Stimulated activated CD4-positive, alpha-beta T cell treated with anti-CD3 and anti-CD28 coated beads, Interleukin-4, amount 100 ng/mL, for 4 hours (primary cell): ENCODE results near the gene ST3GAL4.
"Not testable (repeated sequence)": the region's sequence is repeated elsewhere in the genome, so short reads cannot be mapped to it uniquely, and the experiment has no call there.

ENCODE experiments used
- DNase-seq, 2 experiments: peaks; one replicate each; pipeline ENCODE4 v3.0.0-alpha.2; 2020

ST3GAL4 gene

DNA sequence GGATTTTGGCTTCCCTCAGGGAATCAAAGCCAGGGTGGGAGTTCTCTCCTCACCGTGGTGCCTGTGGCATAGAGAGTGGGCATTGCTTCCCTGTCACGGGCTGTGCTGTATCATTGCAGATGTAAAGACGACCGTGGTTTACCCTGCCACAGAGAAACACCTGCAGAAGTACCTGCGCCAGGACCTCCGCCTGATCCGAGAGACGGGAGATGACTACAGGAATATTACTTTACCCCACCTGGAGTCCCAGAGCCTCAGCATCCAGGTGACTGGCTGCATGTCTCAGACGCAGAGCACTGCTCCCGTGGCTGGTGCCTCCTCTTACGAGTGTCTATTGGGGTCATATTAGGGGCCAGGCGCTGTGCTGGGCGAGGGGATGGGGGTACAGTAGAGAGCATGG, 24.2 kb upstream of the ST3GAL4 start:
- DNase-seq, result no peak

GRCh38 chr11:126332221-126332711, 23.2 kb upstream of the ST3GAL4 start:
- DNase-seq, result no peak

GRCh38 chr11:126333142-126333541, 22.3 kb upstream of the ST3GAL4 start:
- DNase-seq, result no peak

DNA sequence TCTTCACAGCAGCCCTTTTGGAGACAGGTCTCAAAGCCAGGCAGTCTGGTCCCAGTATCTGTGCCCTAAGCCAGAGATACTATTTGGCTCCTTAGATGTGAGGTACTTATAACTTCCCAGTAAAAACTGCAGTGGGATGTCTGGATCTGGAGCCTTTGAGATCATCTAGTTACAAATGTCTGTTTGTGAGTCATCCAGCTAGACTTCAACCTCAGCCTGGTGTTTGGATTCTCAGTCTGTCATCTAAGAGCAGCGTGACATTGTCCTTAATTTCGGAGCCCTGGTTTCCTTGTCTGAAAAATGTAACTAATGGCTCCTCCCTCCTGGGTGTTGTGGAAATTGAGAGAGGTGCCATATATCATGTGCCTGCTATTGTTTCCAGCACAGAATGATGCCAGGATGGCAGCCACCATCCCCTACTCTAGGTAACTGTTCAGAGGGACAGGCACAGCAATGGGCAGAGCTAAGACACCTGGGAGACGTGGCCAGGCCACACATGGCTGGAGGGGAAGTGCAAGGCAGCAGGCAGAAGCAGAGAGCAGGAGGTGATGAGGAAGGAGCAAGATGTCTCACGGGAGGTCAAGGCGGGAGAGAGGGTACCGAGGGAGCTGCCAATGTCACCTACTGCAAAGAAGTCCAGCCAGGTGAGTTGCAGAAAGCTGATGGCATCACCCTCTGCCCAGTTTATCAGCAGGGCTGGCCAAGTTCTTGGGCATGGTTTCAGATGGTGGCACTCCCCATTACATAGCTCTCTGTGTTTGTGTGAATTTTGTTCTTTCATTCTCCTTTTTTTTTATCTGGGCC, 20.6 kb upstream of the ST3GAL4 start:
- no peak for DNase-seq

DNA sequence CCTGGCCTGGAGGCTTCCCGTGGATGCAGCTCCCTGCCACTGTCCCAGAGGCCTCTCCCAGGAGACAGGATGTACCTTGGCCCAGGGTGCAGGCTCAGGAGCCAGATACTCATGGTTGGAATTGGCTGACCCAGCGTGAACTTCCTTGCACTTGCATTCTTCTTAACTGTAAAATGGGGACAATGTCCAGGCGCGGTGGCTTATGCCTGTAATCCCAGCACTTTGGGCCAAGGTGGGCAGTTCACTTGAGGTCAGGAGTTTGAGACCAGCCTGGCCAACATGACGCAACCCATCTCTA, 20.1 kb upstream of the ST3GAL4 start:
- DNase-seq, result no peak

DNA sequence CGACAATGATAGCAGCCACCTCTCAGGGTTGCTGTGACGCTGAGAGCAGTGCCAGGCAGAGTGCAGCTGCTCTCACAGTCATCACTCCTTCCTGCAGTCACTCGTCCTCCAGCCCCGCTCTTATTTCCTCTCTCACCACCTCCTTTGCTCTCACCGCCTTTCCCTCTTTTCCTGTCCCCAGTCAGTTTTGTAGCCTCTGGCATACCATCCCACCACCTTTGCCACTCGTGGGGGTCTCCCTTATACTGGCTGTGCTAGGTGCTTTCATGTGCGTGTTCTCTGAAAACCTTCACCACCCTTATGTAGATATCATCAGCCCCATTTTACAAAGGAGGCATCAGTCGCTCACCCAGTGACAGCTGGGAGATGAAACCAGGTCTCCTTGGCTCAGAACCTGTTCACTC, 19.3 kb upstream of the ST3GAL4 start:
- DNase-seq, result no peak

- no peak for DNase-seq
Observed at GRCh38 chr11:126336671-126337101, 18.8 kb upstream of the ST3GAL4 start.

GRCh38 chr11:126337126-126337473, 18.4 kb upstream of the ST3GAL4 start:
- DNase-seq, result no peak

DNA sequence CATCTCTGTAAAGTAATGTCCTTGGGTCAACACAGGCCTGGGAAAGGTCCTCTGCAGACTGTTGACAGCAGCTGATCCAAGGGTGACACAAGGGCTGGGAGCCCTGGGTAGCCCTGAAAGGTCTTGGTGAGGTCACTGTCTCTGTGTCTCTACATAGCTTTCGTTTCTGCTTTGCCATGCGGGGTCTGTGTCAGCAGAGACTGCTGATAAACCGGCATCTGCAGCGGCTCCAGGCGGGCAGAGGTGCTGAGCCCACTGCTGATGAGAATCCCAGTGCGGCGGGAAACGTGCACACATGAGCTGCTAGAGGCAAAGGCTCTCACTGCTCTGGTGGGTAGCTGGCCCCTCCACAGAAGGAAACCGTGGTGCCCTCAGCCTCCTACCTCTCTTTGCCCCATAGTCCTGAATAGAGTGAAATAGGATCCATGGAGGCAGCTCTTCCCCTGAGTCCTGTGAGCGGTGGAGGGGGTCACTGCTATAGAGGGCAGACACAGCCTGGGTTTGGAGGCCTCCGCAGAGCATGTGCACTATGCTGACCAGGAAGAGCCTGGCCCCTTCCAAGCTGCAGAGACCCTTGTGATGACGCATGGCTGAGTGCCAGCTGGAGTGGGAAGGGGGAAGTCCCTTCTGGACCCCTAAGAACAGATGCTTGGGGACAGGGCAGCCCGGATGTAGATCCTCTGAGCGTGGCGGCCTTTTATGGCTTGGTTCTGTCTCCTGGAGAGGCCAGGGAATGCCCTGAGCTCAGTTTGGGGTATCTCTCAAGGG, 17.8 kb upstream of the ST3GAL4 start:
- DNase-seq, result no peak

GRCh38 chr11:126338346-126339055, 17.0 kb upstream of the ST3GAL4 start:
- no peak for DNase-seq

DNA sequence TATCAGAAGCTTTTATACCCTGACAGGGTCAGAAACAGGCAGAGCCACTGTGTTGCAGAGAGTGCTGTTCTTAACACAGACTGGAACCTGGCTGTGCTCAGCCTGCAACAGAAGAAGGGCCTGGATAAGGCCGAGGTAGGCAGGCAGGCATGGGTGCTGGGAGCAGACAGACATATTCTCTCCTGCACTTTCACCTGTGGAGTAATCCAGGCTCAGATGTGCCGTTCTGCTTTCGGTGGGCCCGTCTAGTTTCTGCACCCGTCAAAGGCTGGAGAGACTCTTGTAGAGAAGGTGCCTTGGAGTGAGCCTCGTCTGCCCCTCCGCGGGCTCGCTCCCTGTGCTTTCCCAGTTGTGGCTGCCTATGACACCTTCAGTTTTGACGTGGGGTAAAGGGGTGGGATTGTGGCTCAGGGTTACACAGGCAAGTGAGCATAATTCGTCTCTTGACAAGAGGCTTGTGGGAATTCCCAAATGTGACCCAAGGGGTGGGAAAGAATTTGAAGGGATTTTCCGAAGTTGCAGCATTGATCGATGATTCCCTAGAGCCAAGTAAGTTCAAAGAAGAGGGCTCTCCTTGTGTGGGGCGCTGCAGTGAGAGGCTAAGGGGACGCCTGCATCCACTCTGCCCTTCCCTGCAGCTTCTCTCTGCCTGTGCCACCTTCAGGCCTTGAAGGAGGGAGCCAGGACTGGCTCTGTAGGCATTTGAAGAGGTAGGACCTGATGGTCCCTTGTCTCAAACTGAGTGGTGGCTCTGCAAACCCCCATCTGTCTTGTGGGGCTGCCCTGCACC, 16.2 kb upstream of the ST3GAL4 start:
- no peak for DNase-seq

- DNase-seq, result no peak
Observed at GRCh38 chr11:126339863-126340434, 15.5 kb upstream of the ST3GAL4 start.

- DNase-seq, result no peak
Observed at GRCh38 chr11:126340960-126341606, 14.4 kb upstream of the ST3GAL4 start.

DNA sequence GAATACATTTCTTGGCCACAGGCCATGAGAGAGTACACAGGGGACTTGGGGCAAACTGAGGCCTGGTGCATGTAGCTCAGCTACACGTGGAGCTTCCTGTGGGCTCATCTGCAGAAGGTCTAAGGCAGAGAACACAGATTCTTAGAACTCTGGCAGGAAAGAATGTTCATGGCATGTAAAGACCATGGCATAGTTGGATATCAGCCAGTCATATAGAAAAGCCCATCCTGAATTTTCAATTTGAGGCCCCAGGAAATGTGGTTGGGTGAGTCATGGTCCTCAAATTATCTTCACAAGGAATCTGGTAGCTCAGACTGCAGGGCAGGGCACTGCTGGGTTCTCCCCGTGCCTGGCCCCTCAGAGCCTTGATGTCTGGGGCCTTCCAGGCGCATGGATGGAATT, 13.7 kb upstream of the ST3GAL4 start:
- no peak for DNase-seq

DNA sequence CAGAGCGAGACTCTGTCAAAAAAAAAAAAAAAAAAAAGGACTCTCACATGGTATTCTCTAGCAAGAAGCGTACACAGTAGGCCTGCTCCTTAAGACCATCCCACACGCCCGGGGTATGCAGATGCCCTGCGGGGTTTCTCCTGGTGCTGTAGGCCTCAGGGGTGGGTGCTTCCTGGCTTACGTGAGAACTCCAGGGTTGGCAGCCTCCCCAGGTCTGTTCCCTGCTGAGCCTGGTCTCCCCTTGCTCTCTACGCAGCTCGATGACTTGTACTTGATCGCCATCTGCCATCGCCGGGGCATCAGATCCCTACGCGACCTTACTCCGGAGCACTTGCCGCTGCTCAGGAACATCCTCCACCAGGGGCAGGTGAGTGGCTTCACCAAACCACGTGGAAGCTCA, 12.4 kb upstream of the ST3GAL4 start:
- DNase-seq, result no peak

- no peak for DNase-seq
Observed at GRCh38 chr11:126344141-126345080, 11.1 kb upstream of the ST3GAL4 start.

GRCh38 chr11:126345283-126345682, 10.2 kb upstream of the ST3GAL4 start:
- no peak for DNase-seq

- DNase-seq, result no peak
Observed at GRCh38 chr11:126345759-126346585, 9.5 kb upstream of the ST3GAL4 start.

DNA sequence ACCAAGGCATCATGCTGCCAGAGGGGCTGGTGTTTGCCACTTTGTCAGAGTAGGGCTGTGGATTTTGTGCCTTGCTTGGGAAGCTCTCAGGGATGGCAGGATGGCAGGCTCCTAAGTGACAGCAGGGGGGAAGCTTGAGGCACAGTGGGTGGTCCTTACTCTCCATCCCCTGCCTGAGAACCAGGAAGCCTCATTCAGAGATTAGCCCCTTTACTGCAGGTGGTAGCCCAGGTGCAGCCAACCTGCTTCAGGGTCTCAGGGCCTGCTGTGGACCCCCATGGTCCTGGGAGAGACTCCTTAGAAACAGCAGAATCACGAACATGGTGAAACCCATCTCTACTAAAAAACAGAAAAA, 8.9 kb upstream of the ST3GAL4 start:
- DNase-seq, result no peak

DNA sequence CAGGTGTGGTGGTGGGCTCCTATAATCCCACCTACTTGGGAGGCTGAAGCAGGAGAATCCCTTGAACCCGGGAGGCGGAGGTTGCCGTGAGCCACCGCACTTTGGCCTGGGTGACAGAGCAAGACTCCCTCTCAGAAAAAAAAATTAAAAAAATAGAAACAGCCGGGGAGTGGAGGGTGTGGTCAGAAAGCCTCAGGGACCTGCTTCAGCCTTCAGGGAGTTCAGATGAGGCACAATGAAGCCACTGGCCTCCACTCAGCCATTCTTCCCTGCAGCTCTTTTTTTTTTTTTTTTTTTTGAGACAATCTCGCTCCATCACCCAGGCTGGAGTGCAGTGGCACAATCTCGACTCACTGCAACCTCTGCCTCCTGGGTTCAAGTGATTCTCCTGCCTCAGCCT, 8.5 kb upstream of the ST3GAL4 start:
- DNase-seq, result not testable (repeated sequence)
